NCI-H2196 treated with DMSO at 0.1 percent for 48 hours (cell line): ENCODE results near the gene ALDH3A2.
"Not testable (repeated sequence)": the region's sequence is repeated elsewhere in the genome, so short reads cannot be mapped to it uniquely, and the experiment has no call there.

ENCODE experiments used
- DNase-seq: peaks from one replicate; lab custom pipeline; 2025; ENCODE audit not compliant: unreplicated experiment; lab: John Stamatoyannopoulos, UW

ALDH3A2 gene

DNA sequence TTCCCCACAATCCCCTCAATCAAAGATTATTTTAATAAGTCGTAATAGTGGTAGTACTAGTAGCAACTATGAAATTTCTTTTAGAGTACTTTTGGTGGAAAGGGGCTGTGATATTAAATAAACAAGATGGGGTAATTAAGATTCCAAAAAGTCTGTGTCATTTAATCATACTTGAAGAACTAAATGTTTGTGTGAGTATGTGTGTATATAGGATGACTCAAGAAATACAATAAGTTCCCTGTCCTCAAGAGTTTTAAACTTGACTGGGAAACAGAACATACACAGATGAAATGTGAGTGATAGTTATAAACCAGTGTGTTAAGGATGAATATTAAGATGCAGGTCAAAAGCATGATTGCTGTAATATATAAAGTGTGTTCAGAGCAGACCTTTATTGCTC, 2.3 kb downstream of the ALDH3A2 start:
- DNase-seq = no peak

DNA sequence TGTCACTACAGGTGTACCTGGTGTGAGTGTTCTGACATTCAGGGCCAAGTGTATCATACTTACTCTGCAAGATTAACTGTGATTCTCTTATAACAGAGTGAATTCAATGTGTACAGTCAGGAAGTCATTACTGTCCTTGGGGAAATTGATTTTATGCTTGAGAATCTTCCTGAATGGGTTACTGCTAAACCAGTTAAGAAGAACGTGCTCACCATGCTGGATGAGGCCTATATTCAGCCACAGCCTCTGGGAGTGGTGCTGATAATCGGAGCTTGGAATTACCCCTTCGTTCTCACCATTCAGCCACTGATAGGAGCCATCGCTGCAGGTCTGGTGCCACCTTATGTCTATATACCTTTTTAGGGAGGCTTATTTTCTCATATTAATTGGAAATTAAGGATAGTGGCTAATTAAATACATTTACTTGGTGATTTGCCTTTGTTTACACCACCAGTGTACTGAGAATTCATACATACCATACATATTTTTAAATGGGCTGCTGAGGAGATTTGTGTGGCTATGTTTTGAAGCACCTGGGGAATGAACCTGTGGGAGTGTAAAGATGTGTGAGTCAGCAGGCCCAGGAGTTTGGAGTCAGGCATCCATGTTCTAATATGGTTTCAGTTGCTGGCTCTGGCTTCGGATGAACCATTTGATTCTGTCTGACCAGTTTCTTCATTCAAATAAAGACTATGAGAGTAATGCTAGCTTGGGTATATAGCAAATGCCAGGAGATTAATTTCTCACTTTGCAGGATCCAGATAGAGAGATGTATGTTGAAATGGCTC, 3.1 kb downstream of the ALDH3A2 start:
- no peak for DNase-seq

DNA sequence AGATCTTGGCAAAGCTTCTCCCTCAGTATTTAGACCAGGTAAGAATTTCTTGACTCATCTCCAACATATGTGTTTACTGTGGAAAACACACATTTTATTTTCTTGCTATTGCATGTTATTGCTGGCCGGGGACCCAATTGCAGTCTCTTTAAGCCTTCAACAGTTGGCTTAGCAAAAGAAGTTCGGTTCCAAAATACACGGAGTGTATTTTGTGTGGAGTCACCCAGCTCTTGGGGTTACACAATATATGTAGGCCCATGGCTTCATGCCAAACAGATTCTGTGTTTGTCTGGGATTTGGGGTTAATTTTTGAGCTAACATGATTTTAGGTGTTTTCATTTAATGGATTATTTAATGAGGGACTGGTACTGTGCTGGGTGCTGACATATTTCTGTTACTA, 4.0 kb downstream of the ALDH3A2 start:
- DNase-seq = no peak

DNA sequence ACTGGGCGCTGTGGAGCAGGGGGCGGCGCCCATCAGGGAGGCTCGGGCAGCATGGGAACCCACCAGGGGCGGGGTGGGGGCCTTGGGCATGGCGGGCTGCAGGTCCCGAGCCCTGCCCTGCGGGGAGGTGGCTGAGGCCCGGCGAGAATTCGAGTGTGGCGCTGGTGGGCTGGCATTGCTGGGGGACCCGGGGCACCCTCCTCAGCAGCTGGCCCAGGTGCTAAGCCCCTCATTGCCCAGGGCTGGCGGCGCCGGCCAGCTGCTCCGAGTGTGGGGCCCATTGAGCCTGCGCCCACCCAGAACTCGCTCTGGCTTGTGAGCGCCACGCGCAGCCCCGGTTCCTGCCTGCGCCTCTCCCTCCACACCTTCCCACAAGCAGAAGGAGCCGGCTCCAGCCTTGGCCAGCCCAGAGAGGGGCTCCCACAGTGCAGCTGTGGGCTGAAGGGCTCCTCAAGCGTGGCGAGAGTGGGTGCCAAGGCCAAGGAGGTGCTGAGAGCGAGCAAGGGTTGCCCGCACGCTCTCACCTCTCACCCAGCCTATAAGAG, 5.9 kb downstream of the ALDH3A2 start:
- no peak for DNase-seq

DNA sequence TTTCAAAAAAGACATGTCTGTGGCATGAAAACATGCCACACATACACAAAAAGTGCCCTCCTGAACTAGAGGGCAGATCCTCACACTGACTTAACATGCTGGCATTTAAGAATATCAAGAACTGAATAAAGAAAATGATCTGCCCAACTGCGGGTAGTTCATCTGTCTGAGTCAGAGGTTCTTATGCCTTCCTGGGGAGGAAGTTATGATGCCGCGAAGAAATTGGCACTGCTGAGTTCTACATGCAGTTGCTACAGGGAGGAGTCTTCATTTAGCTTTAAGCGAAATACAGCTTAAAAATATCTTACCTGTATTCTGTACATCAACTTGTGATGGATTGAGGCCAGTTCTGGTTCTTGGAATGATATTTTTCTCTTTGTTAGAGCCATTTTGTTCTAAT, 6.3 kb downstream of the ALDH3A2 start:
- no peak for DNase-seq

DNA sequence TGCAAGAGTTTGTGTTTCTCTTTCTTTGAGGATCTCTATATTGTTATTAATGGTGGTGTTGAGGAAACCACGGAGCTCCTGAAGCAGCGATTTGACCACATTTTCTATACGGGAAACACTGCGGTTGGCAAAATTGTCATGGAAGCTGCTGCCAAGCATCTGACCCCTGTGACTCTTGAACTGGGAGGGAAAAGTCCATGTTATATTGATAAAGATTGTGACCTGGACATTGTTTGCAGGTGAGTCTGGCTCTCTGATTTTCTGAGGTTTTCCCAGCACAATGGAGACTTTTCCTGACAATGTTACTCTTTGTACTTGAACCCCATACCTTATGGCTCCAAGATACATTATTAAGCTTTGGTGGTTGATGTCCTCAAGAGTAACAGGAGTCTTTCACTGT, 7.8 kb downstream of the ALDH3A2 start:
- no peak for DNase-seq

DNA sequence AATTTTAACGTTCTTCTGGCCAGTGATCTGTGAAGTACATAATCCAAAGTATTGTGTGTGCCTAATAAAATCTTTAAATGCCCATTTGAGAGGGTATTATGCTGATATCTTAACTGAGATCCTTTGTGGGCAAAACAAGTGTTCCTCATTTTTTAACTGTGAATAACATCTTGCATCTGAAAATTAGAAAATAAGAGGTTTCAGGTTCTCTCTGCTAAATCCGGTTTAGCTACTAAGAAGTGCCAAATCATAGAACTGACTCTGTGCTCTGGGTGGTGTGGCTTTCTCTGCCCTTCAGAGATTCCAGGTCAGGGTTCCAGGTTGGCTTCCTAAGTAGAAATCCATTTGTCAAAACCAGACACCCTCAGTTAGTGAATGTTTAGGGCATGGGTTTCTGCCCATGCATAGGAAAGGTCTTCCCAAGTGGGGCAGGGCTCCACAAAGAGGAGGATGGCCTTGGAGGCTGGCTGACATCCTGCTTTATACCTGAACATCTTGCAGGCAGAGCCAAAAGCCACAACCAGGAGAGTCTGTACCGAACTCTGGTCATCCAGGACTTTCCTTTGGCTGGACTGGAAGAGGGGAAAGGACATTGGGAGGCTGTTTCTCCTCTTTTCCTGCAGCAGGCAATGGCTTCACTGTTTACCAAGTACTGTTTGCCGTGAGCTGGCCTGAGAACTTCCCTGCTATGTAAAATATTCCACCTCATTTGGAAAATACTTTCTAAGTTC, 8.5 kb downstream of the ALDH3A2 start:
- DNase-seq = no peak

DNA sequence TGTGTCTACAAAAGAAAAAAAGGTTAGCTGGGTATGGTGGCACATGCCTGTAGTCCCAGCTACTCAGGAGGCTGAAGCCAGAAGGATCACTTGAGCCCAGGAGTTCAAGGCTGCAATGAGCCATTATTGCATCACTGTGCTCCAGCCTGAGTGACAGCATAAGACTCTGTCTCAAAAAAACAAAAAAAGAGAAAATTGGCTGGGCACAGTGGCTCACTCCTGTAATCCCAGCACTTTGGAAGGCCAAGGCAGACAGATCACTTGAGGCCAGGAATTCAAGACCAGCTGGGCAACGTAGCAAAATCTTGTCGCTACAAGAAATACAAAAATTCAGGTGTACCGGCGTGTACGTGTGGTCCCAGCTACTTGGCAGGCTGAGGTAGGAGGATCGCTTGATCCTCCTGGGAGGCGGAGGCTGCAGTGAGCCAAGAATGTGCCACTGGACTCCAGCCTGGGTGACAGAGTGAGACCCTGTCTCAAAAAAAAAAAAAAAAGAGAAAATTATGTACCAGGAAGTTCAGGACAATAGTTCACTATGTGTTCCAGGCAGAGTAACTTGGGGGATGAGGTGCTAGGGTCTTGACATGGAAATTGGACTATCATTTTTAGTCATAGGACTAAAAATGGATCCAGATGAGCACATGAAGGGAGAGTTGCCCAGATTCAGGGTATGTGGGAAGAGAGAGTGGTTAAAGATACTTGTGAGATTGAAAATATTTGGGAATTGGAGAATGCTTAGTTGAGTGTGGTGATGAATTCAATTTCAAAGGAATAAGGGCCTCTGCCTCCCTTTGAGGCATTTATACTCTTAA, 11.0 kb downstream of the ALDH3A2 start:
- DNase-seq = no peak

DNA sequence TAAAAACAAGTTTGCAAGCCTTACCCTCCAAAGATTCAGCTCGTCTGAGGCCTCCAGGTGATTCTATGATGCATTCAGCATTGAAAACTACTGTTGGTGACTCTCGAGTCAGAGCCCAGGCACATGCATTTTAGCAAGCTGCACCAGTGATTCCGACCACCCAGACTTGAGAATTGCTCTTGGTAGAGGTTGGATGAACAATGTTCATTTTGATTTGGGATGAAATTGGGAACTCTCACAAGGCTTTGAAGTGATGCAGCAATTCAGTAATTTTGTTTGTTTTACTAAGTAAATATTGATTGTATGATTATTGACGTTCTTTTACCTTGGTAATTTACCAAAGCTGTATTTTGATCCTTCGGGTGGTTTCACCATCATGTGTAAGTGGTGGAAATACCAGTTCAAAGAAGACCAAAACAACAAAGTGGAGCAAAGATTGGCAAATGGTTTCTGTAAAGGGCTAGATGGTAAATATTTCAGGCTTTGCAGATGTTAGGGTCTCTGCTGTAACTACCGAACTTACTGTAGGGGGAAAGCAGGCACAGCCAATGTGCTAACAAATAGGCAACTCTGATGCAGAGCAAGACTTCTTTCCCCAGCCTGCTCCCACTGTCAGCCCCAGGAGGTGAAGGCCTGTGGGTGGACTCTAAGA, 11.8 kb downstream of the ALDH3A2 start:
- DNase-seq = no peak

DNA sequence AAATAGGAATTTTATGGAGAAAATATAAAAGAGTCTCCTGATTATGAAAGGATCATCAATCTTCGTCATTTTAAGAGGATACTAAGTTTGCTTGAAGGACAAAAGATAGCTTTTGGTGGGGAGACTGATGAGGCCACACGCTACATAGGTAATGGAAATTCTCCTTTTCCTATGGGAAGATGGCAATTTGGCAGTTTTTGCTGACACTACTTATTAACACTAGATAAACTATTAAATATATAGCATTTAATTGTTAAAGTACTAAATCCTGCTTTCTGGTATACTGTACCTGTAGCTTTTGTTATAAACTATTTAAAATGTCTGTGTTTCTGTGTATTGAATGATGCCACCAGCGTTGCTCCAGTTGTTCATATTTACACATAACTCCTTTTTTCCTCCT, 12.6 kb downstream of the ALDH3A2 start:
- no peak for DNase-seq

DNA sequence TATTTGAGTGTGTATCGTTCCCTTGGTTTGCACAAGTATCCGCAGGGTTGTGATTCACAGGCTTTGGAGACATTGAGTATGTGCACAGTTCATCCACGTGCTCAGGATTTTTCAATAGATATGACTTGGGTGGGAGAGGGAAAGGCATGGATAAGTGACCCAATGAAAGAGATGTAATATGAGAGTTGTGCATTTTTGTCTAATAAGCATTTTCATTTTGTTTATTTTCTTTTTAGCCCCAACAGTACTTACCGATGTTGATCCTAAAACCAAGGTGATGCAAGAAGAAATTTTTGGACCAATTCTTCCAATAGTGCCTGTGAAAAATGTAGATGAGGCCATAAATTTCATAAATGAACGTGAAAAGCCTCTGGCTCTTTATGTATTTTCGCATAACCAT, 14.5 kb downstream of the ALDH3A2 start:
- DNase-seq = no peak

DNA sequence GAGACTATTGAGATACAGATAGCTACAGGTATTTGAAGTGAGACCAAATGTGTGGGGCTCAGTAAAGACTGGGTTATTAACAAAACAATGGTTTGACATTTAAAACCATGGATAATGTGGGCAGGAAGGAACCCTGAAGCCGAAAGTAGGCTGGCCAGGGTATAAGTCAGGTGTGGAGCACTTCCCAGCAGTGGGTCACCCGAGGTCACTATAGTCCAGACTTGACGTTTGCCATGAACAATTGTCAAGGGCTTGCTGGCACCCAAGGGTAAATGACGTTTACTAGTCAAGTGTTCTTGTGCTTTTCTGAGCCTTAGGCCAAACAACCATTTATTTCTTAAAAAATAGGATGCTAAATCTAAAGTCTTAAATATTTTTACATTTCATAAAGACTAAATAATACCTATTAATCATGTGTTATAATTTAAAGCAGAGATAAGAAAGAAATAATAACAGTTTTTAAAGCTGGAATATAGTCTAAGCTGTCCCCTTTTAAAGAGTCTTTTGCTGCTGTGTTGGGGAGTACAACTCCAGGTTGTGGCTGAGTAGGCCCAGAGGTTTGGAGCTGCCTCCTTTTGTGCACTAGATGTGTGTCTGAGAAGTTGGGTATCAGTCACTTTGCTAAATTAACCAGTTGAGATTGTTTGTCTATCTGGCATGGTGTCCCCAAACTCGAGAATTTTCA, 15.7 kb downstream of the ALDH3A2 start:
- DNase-seq = no peak

DNA sequence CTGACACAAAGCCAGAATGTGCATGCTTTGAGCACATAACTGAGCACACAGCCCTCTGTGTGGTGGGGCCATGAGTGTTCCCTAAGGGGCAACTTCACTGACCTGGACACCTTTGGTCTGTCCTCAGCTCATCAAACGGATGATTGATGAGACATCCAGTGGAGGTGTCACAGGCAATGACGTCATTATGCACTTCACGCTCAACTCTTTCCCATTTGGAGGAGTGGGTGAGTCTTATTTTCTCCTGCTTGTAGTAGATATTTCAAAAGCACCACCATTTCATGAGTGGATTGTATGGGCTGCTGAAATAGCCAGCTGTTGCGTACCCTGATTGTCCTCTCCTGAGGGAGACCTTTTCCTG, 16.2 kb downstream of the ALDH3A2 start:
- no peak for DNase-seq

DNA sequence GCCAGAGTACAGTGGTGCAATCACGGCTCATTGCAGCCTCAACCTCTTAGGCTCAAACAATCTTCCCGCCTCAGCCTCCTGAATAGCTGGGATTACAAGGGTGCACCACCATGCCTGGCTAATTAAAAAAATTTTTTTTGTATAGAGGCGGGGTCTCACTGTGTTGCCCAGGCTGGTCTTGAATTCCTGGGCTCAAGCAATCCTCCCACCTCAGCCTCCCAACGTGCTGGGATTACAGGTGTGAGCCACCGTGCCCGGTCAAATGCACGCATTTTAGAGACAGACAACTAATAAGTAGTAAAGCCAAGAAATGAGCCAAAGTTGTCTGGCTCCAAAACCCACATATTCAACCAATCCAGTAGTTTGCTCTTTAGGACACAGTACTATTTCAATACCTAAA, 21.1 kb downstream of the ALDH3A2 start:
- DNase-seq = not testable (repeated sequence)

DNA sequence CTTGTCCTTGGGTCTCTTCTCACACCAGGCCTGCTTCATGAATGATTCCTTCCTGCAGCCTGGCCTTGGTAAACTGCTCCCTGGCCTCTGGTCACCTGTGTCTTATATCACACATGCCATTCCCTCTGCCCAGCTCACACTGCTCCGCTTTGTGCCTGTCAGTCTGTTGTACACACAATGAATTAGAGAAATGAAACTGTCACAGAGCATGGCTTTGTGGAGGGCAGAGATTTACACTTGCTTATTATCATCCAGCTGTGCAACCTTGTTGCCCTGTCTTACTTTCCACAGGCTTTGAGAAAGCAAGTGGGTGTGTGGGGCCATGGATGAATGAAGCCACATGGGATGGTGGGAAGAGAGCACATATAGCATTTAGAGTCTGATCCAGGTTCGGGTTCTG, 22.4 kb downstream of the ALDH3A2 start:
- no peak for DNase-seq

DNA sequence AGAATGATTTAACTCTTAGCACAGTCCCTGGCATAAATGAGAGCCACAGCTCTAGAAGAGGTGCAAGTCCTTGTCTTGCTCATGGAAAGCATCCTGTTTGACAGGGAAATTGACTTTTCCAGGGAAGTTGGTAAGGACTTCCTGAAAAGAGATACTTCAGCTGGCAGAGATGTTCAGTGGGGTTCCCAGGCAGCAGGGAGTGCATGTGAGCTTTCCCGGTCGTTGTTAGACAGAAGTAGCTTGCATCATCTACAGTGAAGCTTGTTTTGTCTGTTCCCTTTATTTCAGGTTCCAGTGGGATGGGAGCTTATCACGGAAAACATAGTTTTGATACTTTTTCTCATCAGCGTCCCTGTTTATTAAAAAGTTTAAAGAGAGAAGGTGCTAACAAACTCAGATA, 22.9 kb downstream of the ALDH3A2 start:
- DNase-seq = no peak

DNA sequence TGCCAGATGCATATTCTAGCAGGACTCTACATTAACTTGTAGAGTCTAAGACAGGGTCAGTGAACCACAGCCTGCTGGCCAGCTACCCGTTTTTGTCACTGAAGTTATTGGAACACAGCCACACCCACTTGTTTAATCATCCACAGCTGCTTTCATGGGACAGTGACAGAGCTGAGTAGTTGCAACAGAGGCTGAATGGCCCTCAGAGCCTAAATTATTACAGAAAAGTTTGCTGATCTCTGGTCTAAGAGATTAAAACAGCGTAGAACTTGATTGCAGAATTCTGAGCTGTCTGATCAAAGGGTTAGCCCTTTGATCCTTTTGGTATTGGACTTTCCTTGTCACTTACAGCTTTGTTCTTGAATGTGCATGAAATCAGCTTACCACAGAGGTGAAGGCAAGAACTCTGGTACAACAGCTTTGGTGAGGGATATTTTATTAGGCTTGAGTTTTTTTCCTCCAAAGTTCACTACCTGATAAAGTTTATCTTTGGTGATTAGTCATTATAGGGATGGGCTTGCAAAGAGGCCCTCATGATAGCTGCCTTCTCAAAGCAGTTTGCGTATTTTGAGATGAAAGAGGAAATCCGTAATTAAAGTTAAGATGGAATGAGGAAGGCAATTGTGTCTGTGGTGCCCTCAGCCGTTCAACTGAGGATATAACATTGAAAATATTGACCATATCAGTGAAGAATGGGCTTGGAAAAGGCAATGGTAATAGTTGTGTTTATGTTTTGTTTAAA, 23.6 kb downstream of the ALDH3A2 start:
- no peak for DNase-seq

DNA sequence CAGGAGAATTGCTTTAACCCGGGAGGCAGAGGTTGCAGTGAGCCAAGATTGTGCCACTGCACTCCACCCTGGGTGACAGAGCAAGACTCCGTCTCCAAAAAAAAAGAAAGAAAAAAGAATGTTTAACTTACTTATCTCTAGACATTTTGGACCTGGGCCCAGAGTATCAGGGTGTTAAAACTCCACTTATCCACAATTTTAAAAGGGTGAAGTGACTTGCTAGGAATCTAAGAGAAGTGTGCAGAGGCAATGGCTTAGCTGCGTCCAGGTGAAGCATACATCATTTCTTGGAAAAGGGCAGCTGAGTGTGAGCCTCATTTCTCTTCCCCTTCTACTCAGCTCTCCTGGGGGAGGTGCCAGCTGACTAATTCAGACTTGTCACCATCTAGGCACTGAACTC, 25.1 kb downstream of the ALDH3A2 start:
- DNase-seq = no peak

DNA sequence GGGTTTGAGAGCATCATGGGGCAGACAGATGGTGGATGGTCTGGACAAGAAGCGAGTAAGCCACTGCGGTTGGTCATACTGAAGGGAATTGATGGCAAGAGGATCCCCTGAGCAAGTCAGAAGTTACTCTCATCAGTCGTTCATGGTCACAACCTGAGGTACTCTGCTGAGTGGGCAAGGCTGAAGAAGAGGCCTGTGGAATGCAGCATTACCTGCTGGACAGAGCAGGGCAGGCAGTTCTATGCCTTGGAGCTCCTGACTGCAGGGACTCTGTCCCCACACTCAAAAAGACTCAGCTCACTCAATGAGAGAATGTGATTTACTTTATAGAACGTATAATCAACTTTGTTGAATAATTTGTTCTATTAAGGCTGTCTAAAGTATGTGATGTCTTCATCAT, 28.3 kb downstream of the ALDH3A2 start:
- DNase-seq = no peak
